Astrocyte (in vitro differentiated cells and primary cell): ENCODE results near the gene INHBC. TPM values are rescaled to one million over a fixed set of nuclear protein-coding genes. Genes with fewer than 3 reads are reported as not detected.
"Not testable (repeated sequence)": the region's sequence is repeated elsewhere in the genome, so short reads cannot be mapped to it uniquely, and the experiment has no call there.

ENCODE experiments used
- DNase-seq: peaks from one replicate; pipeline ENCODE4 v3.0.0-alpha.2; 2010; ENCODE audit warnings: low read depth
- FAIRE-seq: peaks from 2 replicates; lab custom pipeline; 2011; peaks lifted over from hg19 to GRCh38; lab: Jason Lieb, UNC
- H2AFZ ChIP-seq: 2 replicates; pipeline ENCODE4 v1.6.0; 2012; ENCODE audit warnings: low read depth, low read length, inconsistent platforms
- H3K27ac ChIP-seq: 2 replicates; pipeline ENCODE4 v1.5.1; 2011; ENCODE audit warnings: low read depth, low read length, inconsistent platforms
- H3K27me3 ChIP-seq: 2 replicates; pipeline ENCODE4 v1.6.0; 2011; ENCODE audit warnings: low read length, inconsistent platforms; ENCODE audit not compliant: insufficient read depth
- H3K36me3 ChIP-seq: 2 replicates; pipeline ENCODE4 v1.5.1; 2011; ENCODE audit warnings: low read length, inconsistent platforms; ENCODE audit not compliant: insufficient read depth
- H3K4me1 ChIP-seq: 2 replicates; pipeline ENCODE4 v1.5.1; 2011; ENCODE audit warnings: low read length, inconsistent platforms; ENCODE audit not compliant: insufficient read depth
- H3K4me2 ChIP-seq: 2 replicates; pipeline ENCODE4 v1.6.0; 2012; ENCODE audit warnings: low read length, inconsistent platforms
- H3K4me3 ChIP-seq: 2 replicates; pipeline ENCODE4 v1.5.1; 2011; ENCODE audit warnings: low read depth, mild to moderate bottlenecking, low read length, inconsistent platforms; ENCODE audit not compliant: insufficient read depth
- H3K79me2 ChIP-seq: 2 replicates; pipeline ENCODE4 v1.6.0; 2012; ENCODE audit warnings: mild to moderate bottlenecking, low read length, inconsistent platforms; ENCODE audit not compliant: insufficient read depth
- H3K9ac ChIP-seq: 2 replicates; pipeline ENCODE4 v1.6.0; 2012; ENCODE audit warnings: mild to moderate bottlenecking, low read length, inconsistent platforms
- H3K9me3 ChIP-seq: 2 replicates; pipeline ENCODE4 v1.5.1; 2012; ENCODE audit warnings: low read depth, mild to moderate bottlenecking, low read length, inconsistent platforms; ENCODE audit not compliant: insufficient read depth
- H4K20me1 ChIP-seq: 2 replicates; pipeline ENCODE4 v1.6.0; 2012; ENCODE audit warnings: low read length, inconsistent platforms; ENCODE audit not compliant: insufficient read depth
- H3K27ac Mint-ChIP-seq: one replicate; pipeline ENCODE4 v1.8.0; 2021; ENCODE audit warnings: mild to moderate bottlenecking, mixed read lengths; ENCODE audit not compliant: unreplicated experiment
- H3K27me3 Mint-ChIP-seq: one replicate; pipeline ENCODE4 v1.8.0; 2021; ENCODE audit warnings: low read depth, mixed read lengths; ENCODE audit not compliant: unreplicated experiment
- H3K36me3 Mint-ChIP-seq: one replicate; pipeline ENCODE4 v1.8.0; 2021; ENCODE audit warnings: low read depth, mixed read lengths; ENCODE audit not compliant: unreplicated experiment
- H3K4me1 Mint-ChIP-seq: one replicate; pipeline ENCODE4 v1.8.0; 2021; ENCODE audit warnings: low read depth, mixed read lengths; ENCODE audit not compliant: unreplicated experiment
- H3K4me3 Mint-ChIP-seq: one replicate; pipeline ENCODE4 v1.8.0; 2021; ENCODE audit warnings: mild to moderate bottlenecking, moderate library complexity, mixed read lengths; ENCODE audit not compliant: unreplicated experiment
- H3K9me3 Mint-ChIP-seq: one replicate; pipeline ENCODE4 v1.8.0; 2021; ENCODE audit warnings: mild to moderate bottlenecking, mixed read lengths; ENCODE audit not compliant: unreplicated experiment
- CTCF ChIP-seq: IDR thresholded peaks from 2 replicates; pipeline ENCODE4 v1.5.1; 2011; ENCODE audit warnings: low read depth, mild to moderate bottlenecking, inconsistent platforms, low read length, moderate library complexity; ENCODE audit not compliant: insufficient read depth
- EZH2 ChIP-seq: IDR thresholded peaks from 2 replicates; pipeline ENCODE4 v1.6.1; 2012; ENCODE audit warnings: mild to moderate bottlenecking, low read length, inconsistent platforms; ENCODE audit not compliant: insufficient read depth
- total RNA-seq: library from RNA; stranded (reverse); gene quantifications from 2 replicates; pipeline ENCODE4 v1.2.1, GENCODE V29; 2021

INHBC gene
- total RNA-seq, 1 donor from 2014 or later = not detected

GRCh38 chr12:57401165-57401564 lies 33.4 kb upstream of the INHBC start:
- no peak for TF ChIP-seq EZH2
- TF ChIP-seq CTCF = no peak
- H2AFZ ChIP-seq = no peak overlapping the region
- H3K4me3 Mint-ChIP-seq = no peak overlapping the region
- no peak overlapping the region for H3K9ac ChIP-seq
- FAIRE-seq = no peak
- H3K4me1 Mint-ChIP-seq = peaks cover 2% of the 10 kb centered on the region
- H3K27ac Mint-ChIP-seq = no peak overlapping the region
- H3K4me2 ChIP-seq = no peak overlapping the region
- no peaks in the 10 kb centered on the region for H3K27me3 ChIP-seq
- H3K4me3 ChIP-seq = no peak overlapping the region
- no peak overlapping the region for H3K27ac ChIP-seq
- H4K20me1 ChIP-seq = peaks cover 4% of the 10 kb centered on the region
- peaks cover 4% of the 10 kb centered on the region for H3K36me3 Mint-ChIP-seq
- no peaks in the 10 kb centered on the region for H3K27me3 Mint-ChIP-seq
- no peaks in the 10 kb centered on the region for H3K9me3 Mint-ChIP-seq
- no peaks in the 10 kb centered on the region for H3K4me1 ChIP-seq
- DNase-seq = no peak
- H3K9me3 ChIP-seq = no peaks in the 10 kb centered on the region
- H3K36me3 ChIP-seq = no peaks in the 10 kb centered on the region
- H3K79me2 ChIP-seq = peaks cover 24% of the 10 kb centered on the region

- H3K36me3 ChIP-seq, H3K27ac Mint-ChIP-seq, H4K20me1 ChIP-seq, H3K4me2 ChIP-seq, H2AFZ ChIP-seq, H3K4me3 ChIP-seq, H3K4me1 ChIP-seq, H3K9ac ChIP-seq, FAIRE-seq, DNase-seq, H3K27me3 Mint-ChIP-seq, H3K27me3 ChIP-seq, H3K27ac ChIP-seq, H3K9me3 ChIP-seq, H3K9me3 Mint-ChIP-seq, H3K4me1 Mint-ChIP-seq, H3K36me3 Mint-ChIP-seq, H3K4me3 Mint-ChIP-seq: not testable (repeated sequence)
- peaks cover 26% of the 10 kb centered on the region for H3K79me2 ChIP-seq
Measured at GRCh38 chr12:57402156-57402555, 32.4 kb upstream of the INHBC start.

GRCh38 chr12:57404966-57405640 lies 29.5 kb upstream of the INHBC start:
- FAIRE-seq = no peak
- TF ChIP-seq CTCF (no peak), EZH2 (no peak)
- Histone ChIP-seq H3K9ac (no peak overlapping the region), H3K9me3 (no peaks in the 10 kb centered on the region), H4K20me1 (peaks cover 8% of the 10 kb centered on the region), H3K4me3 (no peak overlapping the region), H3K27ac (no peak overlapping the region), H3K79me2 (peaks cover 27% of the 10 kb centered on the region), H3K4me2 (no peak overlapping the region), H3K36me3 (no peaks in the 10 kb centered on the region), H2AFZ (no peak overlapping the region), H3K27me3 (no peaks in the 10 kb centered on the region), H3K4me1 (no peaks in the 10 kb centered on the region)
- Mint-ChIP-seq H3K27me3 (no peaks in the 10 kb centered on the region), H3K36me3 (no peaks in the 10 kb centered on the region), H3K27ac (no peak overlapping the region), H3K9me3 (no peaks in the 10 kb centered on the region), H3K4me3 (no peak overlapping the region), H3K4me1 (no peaks in the 10 kb centered on the region)
- no peak for DNase-seq
